HG03045 (cell line): ENCODE measurements around the gene IL15RA.
"Not testable (repeated sequence)": the region's sequence is repeated elsewhere in the genome, so short reads cannot be mapped to it uniquely, and the experiment has no call there.

Source experiments
- ATAC-seq: cut with Tn5 transposase; IDR thresholded peaks from one replicate; pipeline ENCODE4 v1.9.1; 2021; ENCODE audit warnings: mild to moderate bottlenecking, moderate library complexity; ENCODE audit not compliant: unreplicated experiment

Gene IL15RA

DNA sequence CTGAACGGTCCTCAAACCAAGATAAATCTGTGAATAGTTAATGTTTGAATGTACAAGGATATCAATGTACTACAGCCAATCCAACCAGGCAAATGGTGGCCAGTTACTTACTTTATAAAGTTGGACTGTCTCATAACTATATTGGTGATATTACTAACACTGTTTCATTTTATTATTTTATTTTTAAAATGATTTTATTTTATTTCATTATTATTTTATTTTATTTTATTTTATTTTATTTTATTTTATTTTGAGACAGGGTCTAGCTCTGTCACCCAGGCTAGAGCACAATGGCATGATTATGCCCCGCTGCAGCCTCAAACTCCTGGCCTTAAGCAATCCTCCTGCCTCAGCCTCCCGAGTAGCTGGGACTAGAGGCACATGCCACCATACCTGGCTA is 6.8 kb downstream of the IL15RA start:
- ATAC-seq: no peak

DNA sequence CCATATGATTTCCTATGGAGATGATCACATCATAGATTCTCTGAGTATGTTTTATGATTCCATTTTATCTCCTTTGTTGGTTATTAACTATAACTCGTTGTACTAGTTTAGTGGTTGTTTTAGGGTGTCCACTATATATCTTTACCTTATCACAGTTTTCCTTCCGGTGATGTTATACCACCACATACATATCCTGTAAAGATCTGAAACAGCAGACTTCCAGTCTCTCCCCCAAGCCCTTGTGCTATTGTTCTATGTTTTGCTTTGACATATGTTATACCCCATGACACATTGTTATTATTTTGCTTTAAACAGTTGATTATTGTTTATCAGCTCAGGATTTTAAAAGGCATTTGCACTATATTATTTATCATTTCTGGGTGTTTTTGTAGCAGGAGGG is 7.3 kb downstream of the IL15RA start:
- ATAC-seq: no peak

DNA sequence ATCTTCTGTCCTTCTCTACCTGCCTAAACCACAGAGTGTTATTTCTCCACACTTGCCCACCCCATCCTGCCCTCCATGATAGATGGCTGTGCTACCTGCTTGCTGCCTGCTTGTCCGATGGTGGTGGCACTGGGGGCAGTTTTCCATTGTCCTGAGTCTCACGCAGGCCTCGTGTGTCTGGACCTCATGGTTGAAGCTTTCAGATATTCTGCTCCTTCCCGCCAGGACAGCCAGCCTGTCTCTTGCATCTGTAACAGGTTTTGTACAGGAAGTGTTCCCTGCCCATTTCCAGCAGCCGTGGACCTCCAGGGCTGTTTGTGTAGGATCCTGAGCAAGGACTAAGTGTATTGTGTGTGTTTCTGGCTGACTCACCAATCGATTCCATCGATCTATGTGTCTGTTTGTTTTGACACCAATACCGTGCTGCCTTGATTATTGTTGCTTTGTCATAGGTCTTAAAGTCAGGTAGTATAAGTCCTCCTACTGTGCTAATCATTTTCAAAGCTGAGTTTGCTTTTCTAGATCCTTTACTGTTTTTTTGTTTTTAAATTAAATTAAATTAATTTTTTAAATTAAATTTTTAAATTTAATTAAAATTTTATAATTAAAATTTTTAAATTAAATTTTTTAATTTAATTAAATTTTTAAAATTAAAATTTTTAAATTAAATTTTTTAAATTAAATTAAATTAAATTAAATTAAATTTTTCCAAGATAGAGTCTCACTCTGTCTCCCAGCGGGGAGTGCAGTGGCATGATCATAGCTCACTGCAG is 8.5 kb downstream of the IL15RA start:
- no peak for ATAC-seq

DNA sequence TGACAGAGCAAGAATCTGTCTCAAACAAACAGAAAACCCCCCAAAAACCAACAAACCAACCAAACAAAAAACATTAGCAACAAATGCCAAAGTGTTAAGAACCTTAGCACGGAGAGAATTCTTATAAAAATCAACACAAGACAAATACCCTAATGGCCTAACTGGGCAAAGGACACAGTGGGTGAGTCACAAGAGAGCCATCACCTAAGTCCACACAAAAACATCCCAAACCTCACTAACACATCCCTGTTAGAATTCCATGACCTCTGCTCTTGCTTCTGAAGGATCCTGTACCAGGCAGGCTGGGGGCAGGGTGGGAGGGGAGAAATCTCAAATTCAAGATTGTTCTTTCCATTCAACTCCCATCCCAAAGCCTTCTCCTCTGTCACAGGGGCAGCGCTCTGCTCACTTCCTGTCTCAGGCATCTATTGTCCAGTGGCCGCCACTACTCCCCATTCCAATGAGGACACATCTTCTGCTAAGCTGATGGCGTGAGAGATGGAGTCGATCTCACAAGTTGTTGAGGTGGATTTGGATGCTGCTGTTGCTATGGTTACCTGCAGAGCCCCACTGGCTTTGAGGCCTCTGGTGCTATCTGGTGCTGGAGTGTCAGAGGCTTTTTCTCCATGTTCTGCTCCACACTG is 9.2 kb downstream of the IL15RA start:
- ATAC-seq: no peak

DNA sequence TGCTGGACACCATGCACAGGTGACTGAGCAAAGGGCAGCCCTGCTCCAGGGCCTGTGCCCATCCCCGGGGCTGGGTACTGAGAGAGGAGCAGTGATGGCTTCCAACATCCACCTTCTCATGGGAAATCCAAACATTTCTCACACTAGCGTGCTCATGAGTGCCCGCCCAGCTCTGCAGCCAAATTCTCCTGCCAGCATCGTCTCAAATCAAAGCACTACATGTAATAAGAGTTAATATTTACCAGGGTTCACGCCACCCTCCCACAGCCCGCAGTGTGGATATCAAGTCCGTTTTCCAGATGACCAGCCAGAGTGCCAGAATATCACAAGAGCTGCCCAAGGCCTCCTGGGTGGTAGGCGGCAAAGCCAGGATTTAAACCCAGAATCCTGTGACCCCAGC is 12.1 kb downstream of the IL15RA start:
- no peak for ATAC-seq

DNA sequence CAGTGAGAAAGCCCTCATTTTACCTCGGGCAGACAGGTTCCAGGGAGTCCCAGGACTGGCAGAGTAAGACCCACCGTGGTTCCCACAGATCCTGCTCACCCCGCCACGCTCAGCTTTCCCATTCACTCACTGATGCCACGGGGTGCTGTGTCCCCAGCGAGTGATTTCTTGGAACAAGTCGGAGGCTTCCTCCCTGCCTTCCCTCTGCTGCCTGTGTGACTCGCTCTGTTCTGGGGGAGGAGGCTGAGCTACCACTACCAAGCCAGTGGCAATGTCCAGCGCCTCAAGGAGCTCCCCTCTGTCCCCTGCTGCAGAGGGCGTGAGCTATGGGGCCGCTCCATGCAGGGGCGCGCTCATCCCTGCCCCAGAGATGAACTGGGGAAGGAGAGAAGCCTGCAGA is 12.6 kb downstream of the IL15RA start:
- ATAC-seq: no peak

DNA sequence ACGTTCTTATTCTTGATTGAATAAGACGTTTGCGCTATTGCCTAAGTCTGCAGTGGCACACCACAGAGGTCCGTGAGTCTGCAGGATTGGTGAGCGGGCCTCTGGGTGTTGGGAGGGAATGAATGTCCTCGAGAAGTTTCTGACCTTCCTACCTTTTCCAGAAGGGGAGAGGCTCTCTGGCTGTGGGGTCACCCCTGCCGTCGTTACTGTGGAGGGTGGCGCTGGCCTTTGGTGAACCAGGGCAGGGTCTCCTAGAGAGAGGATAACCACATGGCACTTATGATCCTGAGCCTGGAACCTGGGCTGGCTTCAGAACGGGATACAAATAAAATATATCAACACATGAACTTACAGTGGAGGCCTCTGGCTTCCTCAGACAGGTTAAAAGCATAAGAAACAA is 13.8 kb downstream of the IL15RA start:
- ATAC-seq: no peak

DNA sequence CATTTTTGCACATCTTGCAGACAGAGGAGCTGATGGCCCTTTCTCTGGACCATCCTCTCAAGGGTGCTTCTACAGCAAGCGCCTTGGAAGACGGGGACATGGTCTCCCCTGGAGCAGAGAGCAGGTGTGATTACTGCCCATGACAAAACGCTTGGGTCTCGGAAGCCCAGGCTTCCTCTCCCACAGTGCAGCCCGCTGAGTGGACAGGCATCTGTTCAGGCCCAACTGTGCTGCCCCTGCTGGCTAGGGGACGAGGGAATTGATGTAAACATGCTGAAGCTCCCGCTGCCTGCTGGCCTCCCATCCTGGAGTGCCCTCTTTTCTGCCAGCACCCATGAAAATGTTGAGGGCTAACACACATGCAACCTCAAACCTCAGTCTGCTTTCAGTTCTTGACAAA is 14.3 kb downstream of the IL15RA start:
- no peak for ATAC-seq

DNA sequence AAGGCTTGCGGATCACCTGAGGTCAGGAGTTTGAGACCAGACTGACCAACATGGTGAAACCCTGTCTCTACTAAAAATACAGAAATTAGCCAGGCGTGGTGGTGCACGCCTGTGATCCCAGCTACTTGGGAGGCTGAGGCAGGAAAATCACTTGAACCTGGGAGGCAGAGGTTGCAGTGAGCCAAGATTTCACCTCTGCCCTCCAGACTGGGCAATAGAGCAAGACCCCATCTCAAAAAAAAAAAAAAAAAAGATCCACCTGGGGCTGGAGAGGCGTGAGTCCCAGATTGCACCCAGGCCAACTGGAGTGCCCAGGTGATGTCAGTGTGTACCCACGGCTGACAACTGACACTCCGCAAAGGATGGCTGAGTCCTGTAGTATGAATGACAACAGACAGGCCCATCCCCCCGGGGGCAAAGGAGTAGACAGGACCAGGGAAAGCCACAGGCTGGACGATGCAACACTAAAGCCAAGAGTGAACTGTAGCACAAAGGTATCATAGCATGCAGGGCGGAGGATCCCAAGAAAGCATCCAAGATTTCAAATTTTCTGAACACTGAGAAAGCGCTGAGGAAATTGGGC is 14.9 kb downstream of the IL15RA start:
- ATAC-seq: not testable (repeated sequence)

DNA sequence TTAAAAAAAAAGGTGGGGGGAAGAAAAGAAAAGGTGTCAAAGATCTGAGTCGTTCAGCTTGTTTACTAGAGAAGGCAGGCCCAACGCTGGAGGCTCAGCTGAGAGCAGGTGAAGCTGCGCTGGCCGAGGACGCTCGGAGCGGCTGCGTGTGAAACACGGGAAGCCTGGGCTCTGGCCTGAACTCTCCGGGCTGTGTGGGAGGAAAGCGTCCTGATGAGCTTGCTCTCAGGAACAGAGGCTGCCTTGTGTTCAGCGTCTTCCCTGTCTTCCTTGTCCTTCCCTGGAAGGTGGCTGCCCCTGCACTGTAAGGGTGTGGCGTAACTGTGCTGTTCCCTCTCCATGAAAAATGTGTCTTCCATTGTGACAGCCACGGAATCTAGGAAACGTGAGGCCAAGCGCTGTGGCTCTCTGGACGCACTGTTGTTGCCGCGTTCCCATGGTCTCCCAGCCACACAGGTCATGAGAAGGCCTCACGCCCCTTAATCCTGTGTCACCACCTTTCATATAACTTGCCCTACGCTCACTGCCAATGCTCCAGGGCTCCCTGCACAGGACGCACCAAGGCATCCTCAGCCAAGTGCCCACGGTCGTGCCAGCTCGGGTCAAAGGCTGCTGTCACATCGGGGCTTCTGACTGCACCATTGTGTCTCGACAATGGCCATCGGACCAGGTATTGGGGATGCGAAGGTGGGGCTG is 15.8 kb downstream of the IL15RA start:
- ATAC-seq: no peak

DNA sequence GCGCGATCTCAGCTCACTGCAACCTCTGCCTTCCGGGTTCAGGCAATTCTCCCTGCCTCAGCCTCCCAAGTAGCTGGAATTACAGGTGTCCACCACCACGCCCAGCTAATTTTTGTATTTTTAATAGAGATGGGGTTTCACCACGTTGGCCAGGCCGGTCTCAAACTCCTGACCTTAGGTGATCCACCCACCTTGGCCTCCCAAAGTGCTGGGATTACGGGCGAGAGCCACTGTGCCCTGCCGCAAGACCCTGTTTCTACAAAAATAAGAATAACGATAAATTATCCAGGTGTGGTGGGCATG is 16.4 kb downstream of the IL15RA start:
- ATAC-seq: not testable (repeated sequence)

DNA sequence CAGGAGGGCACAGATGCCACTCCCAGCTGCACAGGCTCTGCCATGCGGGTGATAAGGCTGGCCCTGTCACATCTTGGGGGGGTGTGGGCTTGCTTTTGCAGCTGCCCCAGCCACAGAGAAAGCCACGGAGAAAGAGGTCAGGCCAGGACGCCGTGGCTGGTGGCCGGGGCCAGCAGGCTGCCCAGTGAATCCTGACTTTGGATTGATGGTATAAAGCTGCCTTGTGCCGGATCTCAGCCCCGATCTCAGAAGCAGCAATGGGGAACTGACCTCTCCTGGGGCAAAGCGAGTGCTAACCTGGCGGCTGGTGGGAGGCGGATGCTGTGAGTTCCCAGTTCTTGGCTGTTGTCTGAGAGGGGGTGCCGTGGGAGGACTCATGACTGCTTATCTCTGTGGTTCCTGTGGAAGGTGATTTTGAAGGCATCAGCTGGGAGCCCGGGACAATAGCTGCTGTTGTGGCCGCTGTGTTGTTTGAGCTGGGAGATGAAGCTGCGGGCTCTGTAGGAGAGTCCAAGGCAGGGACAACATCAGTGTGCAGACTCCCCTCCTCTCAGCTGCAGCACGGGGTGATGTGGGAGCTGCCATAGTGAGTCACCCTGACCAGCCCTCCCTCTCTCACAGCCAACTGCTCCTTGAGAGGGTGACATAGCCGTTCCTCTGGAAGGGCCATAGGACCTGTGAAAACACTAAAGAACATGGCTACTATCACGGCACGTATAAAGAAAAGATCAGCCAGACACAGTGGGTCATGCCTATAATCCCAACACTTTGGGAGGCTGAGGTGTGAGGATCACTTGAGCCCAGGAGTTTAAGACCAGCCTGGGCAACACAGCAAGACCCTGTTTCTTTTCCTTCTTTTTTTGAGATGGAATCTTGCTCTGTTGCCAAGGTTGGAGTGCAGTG is 17.0 kb downstream of the IL15RA start:
- ATAC-seq: no peak

DNA sequence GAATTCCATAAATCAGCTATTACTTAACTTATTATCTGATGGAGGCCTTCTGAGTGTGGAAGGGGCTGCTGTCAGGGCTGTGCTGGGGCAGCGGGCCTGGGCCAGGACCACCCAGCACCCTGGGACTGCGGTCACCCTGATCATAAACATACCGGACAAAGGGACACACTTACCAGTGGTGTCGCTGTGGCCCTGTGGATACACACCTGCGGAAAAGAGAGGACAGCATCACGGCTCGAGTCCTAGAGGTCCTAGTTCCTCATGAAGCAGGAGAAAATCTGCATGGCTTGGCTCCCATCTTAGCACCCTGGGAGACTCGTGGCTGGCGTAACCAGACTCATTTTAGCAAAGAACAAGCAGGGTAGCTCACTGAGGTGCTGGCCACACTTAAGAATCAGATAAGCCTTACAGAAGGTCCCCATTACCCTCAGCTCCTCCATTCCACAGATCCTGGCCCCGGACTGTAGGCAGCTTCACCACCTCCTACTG is 17.7 kb downstream of the IL15RA start:
- ATAC-seq: no peak

DNA sequence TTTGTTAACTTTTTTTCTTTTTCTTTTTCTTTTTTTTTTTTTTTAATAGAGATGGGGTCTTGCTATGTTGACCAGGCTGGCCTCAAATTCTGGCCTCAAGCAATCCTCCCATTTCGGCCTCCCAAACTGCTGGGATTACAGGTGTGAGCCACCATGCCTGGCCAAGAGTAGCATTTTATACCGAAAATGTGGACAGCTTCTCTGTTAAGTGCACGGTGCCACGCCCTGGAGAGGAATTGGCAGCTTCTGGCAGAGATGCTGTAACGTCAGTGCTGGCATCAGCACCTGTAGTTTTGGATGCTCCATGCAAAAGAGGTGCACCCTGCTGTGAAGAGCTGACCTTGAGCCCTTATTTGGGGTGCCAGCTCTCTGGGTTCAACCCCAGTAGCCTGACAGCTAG is 18.2 kb downstream of the IL15RA start:
- no peak for ATAC-seq

DNA sequence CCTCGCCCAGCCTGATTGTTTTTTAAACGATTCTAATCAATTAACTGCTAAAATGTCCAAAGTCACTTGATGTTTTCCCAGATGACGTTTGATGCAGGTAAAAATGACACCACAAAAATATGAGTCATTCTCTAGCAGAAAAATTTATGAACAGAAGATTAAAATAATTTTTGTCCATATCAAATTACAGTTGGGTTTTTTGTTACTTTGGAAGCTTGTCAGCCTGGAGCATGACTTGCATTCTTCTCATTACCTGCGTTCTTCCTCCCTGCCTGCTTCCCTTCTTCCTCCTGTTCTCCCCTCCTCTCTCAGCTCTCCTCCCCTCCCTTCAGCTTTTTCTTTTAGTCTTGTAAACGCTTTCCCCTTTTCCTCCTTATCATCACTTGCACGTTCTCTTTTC is 18.7 kb downstream of the IL15RA start:
- no peak for ATAC-seq

DNA sequence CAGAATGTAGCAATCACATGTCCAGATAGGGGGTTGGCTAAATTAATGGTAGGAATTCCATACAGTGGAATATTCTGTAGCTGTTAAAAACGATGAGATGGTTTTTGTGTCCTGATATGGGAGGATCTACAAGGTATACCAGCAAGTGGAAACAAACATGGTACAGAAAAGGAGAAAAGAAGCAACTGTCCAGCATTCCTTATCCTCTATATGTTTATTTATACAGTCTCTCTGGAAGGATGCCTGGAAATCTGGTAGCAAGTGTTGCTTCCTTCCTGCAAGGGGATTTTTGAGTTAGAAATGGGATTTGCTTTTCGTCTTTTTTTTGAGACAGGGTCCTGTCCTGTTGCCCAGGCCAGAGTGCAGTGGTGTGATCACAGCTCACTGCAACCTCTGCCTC is 19.3 kb downstream of the IL15RA start:
- ATAC-seq: no peak

DNA sequence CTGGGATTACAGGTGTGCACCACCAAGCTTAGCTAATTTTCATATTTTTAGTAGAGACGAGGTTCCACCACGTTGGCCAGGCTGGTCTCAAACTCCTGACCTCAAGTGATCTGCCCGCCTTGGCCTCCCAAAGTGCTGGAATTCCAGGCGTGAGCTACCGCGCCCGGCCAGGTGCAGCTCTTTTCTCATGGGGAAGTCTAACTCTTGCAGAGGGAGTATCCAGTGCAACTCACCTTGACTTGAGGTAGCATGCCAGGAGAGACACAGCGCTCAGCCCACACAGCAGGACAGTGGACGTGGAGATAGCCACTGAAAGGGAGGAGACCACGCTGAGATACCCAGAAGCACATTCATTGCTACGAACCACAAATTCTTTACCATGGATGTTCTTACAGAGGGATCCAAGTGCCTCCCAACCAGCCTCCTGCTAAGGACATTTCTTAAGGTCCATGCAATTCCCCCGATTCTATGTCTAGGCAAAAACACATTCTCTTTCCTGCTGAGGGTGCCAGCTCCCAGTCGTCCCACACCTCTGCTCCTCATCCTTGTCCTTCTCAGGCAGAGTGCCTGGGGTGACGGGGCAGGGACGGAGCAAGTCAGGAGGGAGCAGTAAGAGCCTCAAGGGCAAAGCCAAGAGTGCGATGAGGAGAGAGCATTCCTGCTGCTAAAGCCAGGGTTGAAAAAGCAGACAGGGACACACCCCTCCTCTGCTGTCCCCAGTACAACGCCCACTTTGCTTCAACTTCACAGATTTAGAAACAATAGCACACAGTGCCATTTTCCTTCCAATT is 21.0 kb downstream of the IL15RA start:
- ATAC-seq: no peak

DNA sequence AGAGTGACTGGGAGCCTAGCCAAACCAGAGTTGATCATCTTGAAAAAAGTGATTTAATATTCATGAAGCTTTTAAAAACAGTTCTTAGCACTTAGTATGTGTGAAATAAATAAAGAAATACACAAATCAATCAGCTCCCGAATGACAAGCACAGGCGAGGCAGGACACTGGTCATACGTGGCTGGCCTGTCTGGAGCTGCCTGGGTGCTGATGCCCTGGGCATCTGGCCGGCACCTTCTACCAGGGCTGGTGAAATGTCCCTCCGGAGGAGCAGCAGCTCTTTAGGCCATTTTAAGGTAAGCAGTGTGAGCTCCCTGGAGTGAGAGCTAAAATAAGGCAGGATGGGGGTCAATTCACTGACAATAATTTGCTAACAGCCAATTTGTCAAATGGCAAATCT is 23.7 kb downstream of the IL15RA start:
- ATAC-seq: no peak

DNA sequence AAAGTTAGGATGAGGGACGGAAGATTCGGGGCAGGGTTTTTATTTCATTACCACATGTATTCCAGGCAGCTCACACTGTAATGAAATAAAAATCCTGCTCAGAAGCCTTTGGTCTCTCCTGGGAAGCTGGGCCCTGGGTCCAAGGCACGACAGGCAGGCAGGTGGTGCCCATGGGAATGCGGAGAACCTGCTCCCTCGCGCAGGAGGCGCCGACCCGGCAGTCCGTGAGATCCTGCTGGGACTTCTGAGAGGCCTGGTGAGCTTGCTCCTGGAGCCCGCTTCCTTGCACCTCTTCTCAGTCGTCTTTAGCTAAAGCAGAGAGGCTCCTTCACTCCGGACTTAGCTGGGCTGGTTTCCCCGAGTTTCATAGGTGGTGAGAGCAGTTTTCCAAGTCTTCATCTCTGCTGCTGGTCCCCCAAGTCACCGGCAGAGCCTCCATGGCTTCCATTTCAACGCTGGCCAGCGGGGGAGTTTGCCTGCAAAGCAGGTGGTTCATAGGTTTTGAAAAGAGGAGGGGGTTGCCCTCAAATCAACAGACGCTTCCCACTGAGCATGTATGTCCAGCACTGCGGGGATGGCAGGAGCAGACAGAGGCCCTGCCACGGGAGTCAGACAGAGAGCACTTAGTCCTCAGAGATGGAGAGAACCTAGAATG is 24.5 kb downstream of the IL15RA start:
- no peak for ATAC-seq
